OCI-LY7 (cell line): Measurements from ENCODE around the gene GNA15. TPM values are rescaled to one million over a fixed set of nuclear protein-coding genes. Genes with fewer than 3 reads are reported as not detected.

Experiments used
- BruUV-seq: library from RNA; stranded (reverse); fragments of 400-500 nt; replicated peaks from 2 replicates; lab custom pipeline; 2021; lab: Mats Ljungman, UMichigan
- CTCF ChIA-PET: fragments of 300-600 bp; sonication (Branson Sonifier 250); formaldehyde crosslinking; loops from one replicate; lab custom pipeline; 2022; ENCODE audit warnings: antibody characterized with exemption; ENCODE audit not compliant: unreplicated experiment; lab: Charles Lee
- POLR2A ChIA-PET: fragments of 300-600 bp; sonication (Branson Sonifier 250); formaldehyde crosslinking; loops from one replicate; lab custom pipeline; 2022; ENCODE audit warnings: antibody characterized with exemption; lab: Charles Lee
- DNase-seq: peaks from one replicate; pipeline ENCODE4 v3.0.0-alpha.2; 2015; ENCODE audit warnings: low spot score
- H2AFZ ChIP-seq: fragments of 200-600 bp; sonication (generic), shearing (Covaris generic); 2 replicates; pipeline ENCODE4 v1.6.1; 2014; ENCODE audit warnings: mild to moderate bottlenecking, antibody characterized with exemption, low read length, moderate library complexity
- H3K27ac ChIP-seq: fragments of 200-600 bp; sonication (generic); 2 replicates; pipeline ENCODE4 v1.5.1; 2014; ENCODE audit warnings: mixed run types, low read depth, mild to moderate bottlenecking, moderate library complexity, low read length, inconsistent platforms; ENCODE audit not compliant: poor library complexity, severe bottlenecking
- H3K36me3 ChIP-seq: fragments of 200-600 bp; sonication (generic); 2 replicates; pipeline ENCODE4 v1.6.1; 2014; ENCODE audit warnings: mild to moderate bottlenecking, antibody characterized with exemption, low read length, moderate library complexity, mixed read lengths; ENCODE audit not compliant: insufficient read depth
- H3K4me1 ChIP-seq: fragments of 200-600 bp; sonication (generic); 2 replicates; pipeline ENCODE4 v1.5.1; 2014; ENCODE audit warnings: mild to moderate bottlenecking, low read length; ENCODE audit not compliant: insufficient read depth, poor library complexity, severe bottlenecking
- H3K4me2 ChIP-seq: fragments of 200-600 bp; sonication (generic); 2 replicates; pipeline ENCODE4 v1.6.1; 2014; ENCODE audit warnings: mild to moderate bottlenecking, low read length
- H3K4me3 ChIP-seq: fragments of 200-600 bp; sonication (generic); 2 replicates; pipeline ENCODE4 v1.5.1; 2014; ENCODE audit warnings: mild to moderate bottlenecking, low read depth, low read length; ENCODE audit not compliant: poor library complexity, severe bottlenecking
- H3K79me2 ChIP-seq: fragments of 200-600 bp; sonication (generic); 2 replicates; pipeline ENCODE4 v1.6.1; 2016; ENCODE audit warnings: low read depth, mild to moderate bottlenecking, low read length, moderate library complexity, mixed read lengths; ENCODE audit not compliant: insufficient read depth
- H3K9me2 ChIP-seq: fragments of 200-600 bp; sonication (generic); 2 replicates; pipeline ENCODE4 v1.6.1; 2016; ENCODE audit warnings: mild to moderate bottlenecking, low read length, mixed read lengths; ENCODE audit not compliant: insufficient read depth
- H3K9me3 ChIP-seq: fragments of 200-600 bp; sonication (generic); 2 replicates; pipeline ENCODE4 v1.6.1; 2014; ENCODE audit warnings: mild to moderate bottlenecking, mixed run types, low read length, mixed read lengths
- H4K20me1 ChIP-seq: fragments of 200-600 bp; sonication (generic); 2 replicates; pipeline ENCODE4 v1.6.1; 2014; ENCODE audit warnings: mild to moderate bottlenecking, antibody characterized with exemption, low read length, moderate library complexity, mixed read lengths; ENCODE audit not compliant: insufficient read depth
- EZH2phosphoT487 ChIP-seq: fragments of 200-600 bp; sonication (generic); IDR thresholded peaks from 2 replicates; pipeline ENCODE4 v1.6.1; 2018; ENCODE audit warnings: low read depth, borderline replicate concordance, mild to moderate bottlenecking, mixed run types, antibody characterized with exemption, low read length, moderate library complexity, mixed read lengths
- intact Hi-C: fragments of 100-400 bp; cut with micrococcal nuclease; formaldehyde crosslinking; loops from one replicate; pipeline ENCODE4 v1.10.0; 2022; ENCODE audit not compliant: unreplicated experiment
- total RNA-seq, 2 experiments: library from RNA; depleted of rRNA in 1 of 2; stranded (reverse); fragments of >200 nt in 1 of 2; shearing (Covaris generic) in 1 of 2; gene quantifications; 2 replicates each; pipeline ENCODE4 v1.2.3, GENCODE V29; 2014 to 2022
- TF ChIP-seq, protein P1 (sequence below): fragments of 200-600 bp; sonication (generic); conservative IDR thresholded peaks from 2 replicates; pipeline ENCODE4 v1.5.1; 2014; ENCODE audit warnings: mild to moderate bottlenecking, antibody characterized with exemption, low read length, moderate library complexity, mixed read lengths

The GNA15 gene
- total RNA-seq, 2 experiments from 2014 or later = not detected

GRCh38 chr19:3106509-3107141, 29.2 kb upstream of the GNA15 start:
- H4K20me1 ChIP-seq = no peaks in the 10 kb centered on the region; the same call in 1 of the 2 replicates
- no peaks in the 10 kb centered on the region for H3K9me2 ChIP-seq
- peaks cover 7% of the 10 kb centered on the region for H3K4me1 ChIP-seq
- intact Hi-C loops = no loop called here
- no peak for DNase-seq
- no peaks in the 10 kb centered on the region for H3K79me2 ChIP-seq
- no peaks in the 10 kb centered on the region for H3K9me3 ChIP-seq
- CTCF ChIA-PET = no interaction called here
- POLR2A ChIA-PET = no interaction called here
- H3K4me3 ChIP-seq = no peak overlapping the region
- BruUV-seq = no TSS peak
- TF ChIP-seq, protein P1, sequence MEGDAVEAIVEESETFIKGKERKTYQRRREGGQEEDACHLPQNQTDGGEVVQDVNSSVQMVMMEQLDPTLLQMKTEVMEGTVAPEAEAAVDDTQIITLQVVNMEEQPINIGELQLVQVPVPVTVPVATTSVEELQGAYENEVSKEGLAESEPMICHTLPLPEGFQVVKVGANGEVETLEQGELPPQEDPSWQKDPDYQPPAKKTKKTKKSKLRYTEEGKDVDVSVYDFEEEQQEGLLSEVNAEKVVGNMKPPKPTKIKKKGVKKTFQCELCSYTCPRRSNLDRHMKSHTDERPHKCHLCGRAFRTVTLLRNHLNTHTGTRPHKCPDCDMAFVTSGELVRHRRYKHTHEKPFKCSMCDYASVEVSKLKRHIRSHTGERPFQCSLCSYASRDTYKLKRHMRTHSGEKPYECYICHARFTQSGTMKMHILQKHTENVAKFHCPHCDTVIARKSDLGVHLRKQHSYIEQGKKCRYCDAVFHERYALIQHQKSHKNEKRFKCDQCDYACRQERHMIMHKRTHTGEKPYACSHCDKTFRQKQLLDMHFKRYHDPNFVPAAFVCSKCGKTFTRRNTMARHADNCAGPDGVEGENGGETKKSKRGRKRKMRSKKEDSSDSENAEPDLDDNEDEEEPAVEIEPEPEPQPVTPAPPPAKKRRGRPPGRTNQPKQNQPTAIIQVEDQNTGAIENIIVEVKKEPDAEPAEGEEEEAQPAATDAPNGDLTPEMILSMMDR = no peak
- TF ChIP-seq EZH2phosphoT487 = no peak
- H3K27ac ChIP-seq = no peak overlapping the region
- no peaks in the 10 kb centered on the region for H3K36me3 ChIP-seq
- H2AFZ ChIP-seq = no peak overlapping the region
- no peak overlapping the region for H3K4me2 ChIP-seq

DNA sequence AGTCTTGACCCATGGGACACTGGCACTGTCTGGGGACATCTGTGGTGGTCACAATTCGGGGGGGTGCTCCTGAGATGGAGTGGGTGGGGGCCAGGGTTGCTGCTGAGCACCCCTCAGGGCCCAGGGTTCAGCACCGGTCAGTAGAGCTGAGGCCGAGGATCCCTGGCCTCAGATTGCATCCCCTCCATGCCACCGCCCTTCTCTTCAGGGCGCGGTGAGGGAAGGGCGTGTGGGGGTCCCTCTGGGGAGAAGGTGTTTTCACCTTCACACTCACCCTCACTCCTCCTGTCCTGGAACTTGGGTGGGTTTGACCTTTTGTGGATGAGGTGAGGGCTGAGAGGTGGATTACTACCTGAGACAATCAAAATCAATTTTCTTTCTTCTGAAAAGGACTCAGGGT, 28.2 kb upstream of the GNA15 start:
- Histone ChIP-seq H3K27ac (no peak overlapping the region), H3K4me2 (no peak overlapping the region), H3K9me2 (no peaks in the 10 kb centered on the region), H3K4me3 (no peak overlapping the region), H3K79me2 (no peaks in the 10 kb centered on the region), H3K9me3 (no peaks in the 10 kb centered on the region), H3K36me3 (no peaks in the 10 kb centered on the region), H3K4me1 (peaks cover 7% of the 10 kb centered on the region), H4K20me1 (no peaks in the 10 kb centered on the region; the same call in 1 of the 2 replicates), H2AFZ (no peak overlapping the region)
- no peak for TF ChIP-seq EZH2phosphoT487
- TF ChIP-seq, protein P1 = no peak
- intact Hi-C loops = loop anchor here (1.0 kb wide), 2 partner anchors 31 to 145 kb away; no protein-coding TSS in a partner anchor
- no peak for DNase-seq
- BruUV-seq = no TSS peak
- POLR2A ChIA-PET = no interaction called here
- CTCF ChIA-PET = interaction anchor here (0.6 kb wide), 1 partner anchor 65 kb away, joined by 6 read pairs; no protein-coding TSS in a partner anchor

DNA sequence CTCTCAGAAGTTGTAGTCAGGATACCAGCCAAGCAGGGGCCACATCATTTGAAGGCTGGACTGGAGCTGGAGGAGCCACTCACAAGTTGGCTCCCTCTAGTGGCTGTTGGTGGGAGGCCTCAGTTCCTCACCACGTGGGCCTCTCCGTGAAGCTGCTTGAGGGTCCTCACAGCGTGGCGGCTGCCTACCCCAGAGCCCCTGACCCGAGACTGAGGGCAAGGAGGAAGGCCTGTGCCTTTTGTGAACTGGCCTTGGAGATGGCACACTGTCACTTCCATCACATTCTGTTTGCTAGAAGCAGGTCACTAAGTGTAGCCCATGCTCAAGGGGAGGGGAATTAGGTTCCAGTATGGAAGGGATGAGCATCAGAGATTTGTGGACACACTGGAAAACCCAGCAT, 27.1 kb upstream of the GNA15 start:
- H3K79me2 ChIP-seq = no peaks in the 10 kb centered on the region
- TF ChIP-seq, protein P1 = peak; percentile 96
- TF ChIP-seq EZH2phosphoT487 = no peak
- no peaks in the 10 kb centered on the region; the same call in 1 of the 2 replicates for H4K20me1 ChIP-seq
- no peaks in the 10 kb centered on the region; the same call in 1 of the 2 replicates for H3K36me3 ChIP-seq
- CTCF ChIA-PET = no interaction called here
- H3K4me3 ChIP-seq = no peak overlapping the region
- H3K27ac ChIP-seq = no peak overlapping the region
- peak; percentile 82 for DNase-seq
- intact Hi-C loops = loop anchor here (1.0 kb wide), 2 partner anchors 32 to 146 kb away; no protein-coding TSS in a partner anchor
- H3K9me3 ChIP-seq = no peaks in the 10 kb centered on the region
- H3K4me1 ChIP-seq = peaks cover 7% of the 10 kb centered on the region
- no peaks in the 10 kb centered on the region for H3K9me2 ChIP-seq
- no TSS peak for BruUV-seq
- POLR2A ChIA-PET = no interaction called here
- H2AFZ ChIP-seq = no peak overlapping the region
- no peak overlapping the region for H3K4me2 ChIP-seq
